Stomach (tissue), 9 donors: ENCODE data around the gene UBR2. TPM values are rescaled to one million over a fixed set of nuclear protein-coding genes. Genes with fewer than 3 reads are reported as not detected.
"Not testable (repeated sequence)": the region's sequence is repeated elsewhere in the genome, so short reads cannot be mapped to it uniquely, and the experiment has no call there.

Source experiments
- DNase-seq, 2 donors: peaks; one replicate each; pipeline versions ENCODE4 v3.0.0 to v3.0.0-alpha.2; 2013 to 2019
- H3K27ac ChIP-seq, 5 donors: fragments of 200-600 bp in 4 of 5; sonication (generic) in 4 of 5; one replicate each; pipeline ENCODE4 v1.5.1; 2013 to 2019; ENCODE audit warnings: mild to moderate bottlenecking in 1 of 5, moderate library complexity in 1 of 5
- H3K27me3 ChIP-seq, 3 donors: fragments of 200-600 bp; sonication (generic); one replicate each; pipeline ENCODE4 v1.5.1; 2017 to 2019; ENCODE audit warnings: mixed run types in 1 of 3
- H3K36me3 ChIP-seq, 4 donors: fragments of 200-600 bp; sonication (generic); 1 replicate in 3 of 4; 2 replicates in 1 of 4; pipeline ENCODE4 v1.5.1; 2016 to 2019
- H3K4me1 ChIP-seq, 4 donors: fragments of 200-600 bp; sonication (generic); one replicate each; pipeline ENCODE4 v1.5.1; 2016 to 2019
- H3K4me3 ChIP-seq, 4 donors: fragments of 200-600 bp; sonication (generic) in 3 of 4; one replicate each; pipeline ENCODE4 v1.5.1; 2016 to 2019; ENCODE audit warnings: mild to moderate bottlenecking in 1 of 4
- H3K9me3 ChIP-seq, 4 donors: fragments of 200-600 bp; sonication (generic); one replicate each; pipeline ENCODE4 v1.5.1; 2016 to 2019
- EP300 ChIP-seq: sonication (generic); formaldehyde crosslinking; IDR thresholded peaks from one replicate; pipeline ENCODE4 v1.6.1; 2017; ENCODE audit warnings: antibody characterized with exemption
- POLR2A ChIP-seq, 4 donors: fragments of 450-650 bp; IDR thresholded peaks; one replicate each; pipeline ENCODE4 v1.6.1; 2016; ENCODE audit warnings: antibody characterized with exemption in 4 of 4, control low read depth in 2 of 4, mild to moderate bottlenecking in 1 of 4, moderate library complexity in 1 of 4
- POLR2AphosphoS5 ChIP-seq, 3 donors: sonication (generic); formaldehyde crosslinking; IDR thresholded peaks; one replicate each; pipeline ENCODE4 v1.6.1; 2016; ENCODE audit warnings: antibody characterized with exemption in 3 of 3
- WGBS, 5 donors: extraction: QIAGEN DNeasy Blood & Tissue Kit in 3 of 5; methylation state at CpG; one replicate each; pipeline versions ENCODE4 v1.1.5 to v1.1.7; 2013 to 2018; 5-methylcytosine and 5-hydroxymethylcytosine counted together
- intact Hi-C: fragments of 100-400 bp; cut with DNase I; formaldehyde crosslinking; loops from one replicate; pipeline ENCODE4 v1.15.1; 2023; ENCODE audit warnings: low total_unique reads
- polyA plus RNA-seq, 3 donors: library from polyadenylated mRNA; stranded (reverse); fragments of 200-250 nt; gene quantifications; one replicate each; pipeline ENCODE4 v1.2.3, GENCODE V29; 2013
- total RNA-seq, 5 donors: library from RNA; depleted of rRNA; stranded (reverse); fragments of >200 nt; gene quantifications; one replicate each; pipeline versions ENCODE4 v1.1.0 to v1.2.3, GENCODE V29; 2014 to 2016
- TF ChIP-seq, protein P1 (sequence below), 7 experiments: fragments of 450-650 bp in 4 of 7; fragments of 200-600 bp in 3 of 7; sonication (generic) in 3 of 7; IDR thresholded peaks; one replicate each; pipeline ENCODE4 v1.5.1; 2016 to 2019; ENCODE audit warnings: antibody characterized with exemption in 7 of 7, control low read depth in 2 of 7, mild to moderate bottlenecking in 1 of 7
- donor health status: healthy with polysubstance abuse.
- donor health status: Bipolar disorder and iron deficiency.
- donor health status: healthy.

UBR2 gene
- total and polyA plus RNA-seq, 8 donors = 5.1 to 57.1 (median 19.8) TPM

DNA sequence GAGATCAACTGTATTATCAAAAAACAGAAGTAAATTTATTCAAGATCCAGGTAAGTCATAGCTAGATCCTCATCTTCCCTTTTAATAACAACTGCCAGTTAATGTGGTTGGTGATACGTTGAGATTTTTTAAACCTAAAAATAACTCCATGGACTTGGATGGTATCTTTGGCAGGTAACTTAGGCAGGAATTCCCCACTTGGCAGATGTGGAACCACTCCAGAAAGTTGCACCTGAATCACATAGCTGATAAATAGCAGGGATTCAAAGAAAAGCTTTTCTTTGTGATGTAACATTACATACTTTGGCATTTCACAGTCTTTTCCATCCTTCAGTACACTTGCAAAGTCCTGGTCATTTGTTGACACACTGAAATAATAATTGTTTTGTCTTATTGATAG lies 96.0 kb downstream of the UBR2 start:
- Histone ChIP-seq H3K27ac (no peak overlapping the region), H3K9me3 (no peaks in the 10 kb centered on the region), H3K4me1 (peaks cover 0 to 7% (median 0%) of the 10 kb centered on the region in 4 donors), H3K27me3 (no peaks in the 10 kb centered on the region), H3K4me3 (no peak overlapping the region), H3K36me3 (peaks cover 29 to 95% (median 91%) of the 10 kb centered on the region in 4 donors)
- TF ChIP-seq EP300 = no peak
- no peak for TF ChIP-seq POLR2A (IDR thresholded peaks at IDR 0.05)
- TF ChIP-seq POLR2AphosphoS5 (IDR thresholded peaks at IDR 0.05) = no peak
- TF ChIP-seq, protein P1, sequence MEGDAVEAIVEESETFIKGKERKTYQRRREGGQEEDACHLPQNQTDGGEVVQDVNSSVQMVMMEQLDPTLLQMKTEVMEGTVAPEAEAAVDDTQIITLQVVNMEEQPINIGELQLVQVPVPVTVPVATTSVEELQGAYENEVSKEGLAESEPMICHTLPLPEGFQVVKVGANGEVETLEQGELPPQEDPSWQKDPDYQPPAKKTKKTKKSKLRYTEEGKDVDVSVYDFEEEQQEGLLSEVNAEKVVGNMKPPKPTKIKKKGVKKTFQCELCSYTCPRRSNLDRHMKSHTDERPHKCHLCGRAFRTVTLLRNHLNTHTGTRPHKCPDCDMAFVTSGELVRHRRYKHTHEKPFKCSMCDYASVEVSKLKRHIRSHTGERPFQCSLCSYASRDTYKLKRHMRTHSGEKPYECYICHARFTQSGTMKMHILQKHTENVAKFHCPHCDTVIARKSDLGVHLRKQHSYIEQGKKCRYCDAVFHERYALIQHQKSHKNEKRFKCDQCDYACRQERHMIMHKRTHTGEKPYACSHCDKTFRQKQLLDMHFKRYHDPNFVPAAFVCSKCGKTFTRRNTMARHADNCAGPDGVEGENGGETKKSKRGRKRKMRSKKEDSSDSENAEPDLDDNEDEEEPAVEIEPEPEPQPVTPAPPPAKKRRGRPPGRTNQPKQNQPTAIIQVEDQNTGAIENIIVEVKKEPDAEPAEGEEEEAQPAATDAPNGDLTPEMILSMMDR (IDR thresholded peaks at IDR 0.05) = no peak
- 19 to 33% (median 28%) methylated on average over 1 of the region's 1 CpG for WGBS, 5 donors
- intact Hi-C loops = loop anchor here (5.0 to 10.0 kb wide), 2 partner anchors 65 to 217 kb away; partner anchors contain the start of genes PRPH2 and RPL7L1
- no peak for DNase-seq

GRCh38 chr6:42661540-42662153 lies 97.8 kb downstream of the UBR2 start:
- Histone ChIP-seq H3K9me3 (no peaks in the 10 kb centered on the region), H3K27me3 (no peaks in the 10 kb centered on the region), H3K27ac (no peak overlapping the region), H3K36me3 (peaks cover 33 to 95% (median 93%) of the 10 kb centered on the region in 4 donors), H3K4me1 (peaks cover 0 to 7% (median 0%) of the 10 kb centered on the region in 4 donors), H3K4me3 (no peak overlapping the region)
- intact Hi-C loops = loop anchor here (10.0 kb wide), 1 partner anchor 63 kb away; the partner anchor contains the start of gene PRPH2
- peak; percentile 87 to 90 for DNase-seq
- 0 to 1% (median 1%) methylated on average over 5 of the region's 5 CpGs for WGBS, 5 donors
- TF ChIP-seq POLR2AphosphoS5 (IDR thresholded peaks at IDR 0.05) (peak in 1 of 3 donors; percentile 26), EP300 (no peak), POLR2A (IDR thresholded peaks at IDR 0.05) (no peak)
- TF ChIP-seq, protein P1 (IDR thresholded peaks at IDR 0.05) = peak in 5 of 7 experiments; percentile 82 to 91 (median 88)

GRCh38 chr6:42664718-42665117 lies 100.9 kb downstream of the UBR2 start:
- Histone ChIP-seq H3K36me3 (peaks cover 30 to 95% (median 91%) of the 10 kb centered on the region in 4 donors), H3K27ac (no peak overlapping the region), H3K4me1 (peaks cover 0 to 7% (median 0%) of the 10 kb centered on the region in 4 donors), H3K4me3 (no peak overlapping the region), H3K9me3 (no peaks in the 10 kb centered on the region), H3K27me3 (no peaks in the 10 kb centered on the region)
- TF ChIP-seq EP300 (no peak), POLR2A (IDR thresholded peaks at IDR 0.05) (no peak), POLR2AphosphoS5 (IDR thresholded peaks at IDR 0.05) (no peak)
- TF ChIP-seq, protein P1 (IDR thresholded peaks at IDR 0.05) = no peak
- 93 to 98% (median 94%) methylated on average over 2 of the region's 2 CpGs for WGBS, 5 donors
- intact Hi-C loops = loop anchor here (10.0 kb wide), 1 partner anchor 60 kb away; the partner anchor contains the start of gene PRPH2
- DNase-seq = no peak

DNA sequence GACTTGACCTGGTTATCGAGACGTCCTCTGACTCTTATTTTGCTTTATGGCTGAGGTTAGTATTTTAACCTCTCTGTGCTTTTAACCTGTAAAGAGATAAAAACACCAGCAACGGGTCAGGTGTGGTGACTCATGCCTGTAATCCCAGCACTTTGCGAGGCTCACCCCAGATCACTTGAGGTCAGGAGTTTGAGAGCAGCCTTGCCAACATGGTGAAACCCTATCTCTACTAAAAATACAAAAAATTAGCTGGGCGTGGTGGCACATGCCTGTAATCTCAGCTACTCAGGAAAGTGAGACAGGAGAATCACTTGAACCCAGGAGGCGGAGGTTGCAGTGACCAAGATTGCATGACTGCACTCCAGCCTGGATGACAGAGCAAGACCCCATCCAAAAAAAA lies 110.5 kb downstream of the UBR2 start:
- H3K4me3 ChIP-seq, H3K27ac ChIP-seq, H3K9me3 ChIP-seq, H3K4me1 ChIP-seq, H3K27me3 ChIP-seq, intact Hi-C loops, DNase-seq: not testable (repeated sequence)
- WGBS, 5 donors = 76 to 86% (median 83%) methylated on average over 6 of the region's 6 CpGs
- peaks cover 78 to 100% (median 100%) of the 10 kb centered on the region in 4 donors for H3K36me3 ChIP-seq

DNA sequence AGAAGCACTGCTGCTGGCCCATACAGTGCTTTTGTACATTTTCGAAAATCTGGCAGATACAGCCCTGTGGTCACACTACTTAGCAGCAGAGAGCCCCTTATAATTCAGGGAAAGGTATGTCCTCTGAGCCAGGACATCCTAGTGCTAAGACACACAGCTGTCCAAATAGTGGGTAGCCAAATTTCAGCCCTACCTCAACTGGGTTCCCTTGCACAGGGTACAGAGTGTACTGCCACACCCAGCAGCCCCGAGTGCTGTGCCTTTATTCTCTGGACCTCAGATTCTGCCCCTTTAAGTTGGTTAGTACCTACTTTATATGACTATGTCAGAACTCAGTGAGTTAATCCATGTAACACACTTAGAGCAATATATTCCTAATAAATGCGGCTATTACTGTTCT lies 111.0 kb downstream of the UBR2 start:
- H3K36me3 ChIP-seq = peaks cover 82 to 100% (median 100%) of the 10 kb centered on the region in 4 donors
- no peak for DNase-seq
- 83 to 96% (median 92%) methylated on average over 3 of the region's 3 CpGs for WGBS, 5 donors
- no peak overlapping the region for H3K4me3 ChIP-seq
- TF ChIP-seq EP300 = no peak
- TF ChIP-seq, protein P1 (IDR thresholded peaks at IDR 0.05) = no peak
- no peak overlapping the region for H3K27ac ChIP-seq
- H3K9me3 ChIP-seq = no peaks in the 10 kb centered on the region
- intact Hi-C loops = no loop called here
- no peaks in the 10 kb centered on the region for H3K4me1 ChIP-seq
- H3K27me3 ChIP-seq = no peaks in the 10 kb centered on the region
